ENCODE results near the gene ISL2.
"Not testable (repeated sequence)": the region's sequence is repeated elsewhere in the genome, so short reads cannot be mapped to it uniquely, and the experiment has no call there.

- not testable (repeated sequence) for TF ChIP-seq CTCF (IDR thresholded peaks at IDR 0.05); REST (IDR thresholded peaks at IDR 0.05; ENCODE audit: insufficient read depth in 1 of 2, low read depth in 2 of 2, low read length in 1 of 2)
These were observed 42.1 kb upstream of the ISL2 start for GRCh38 chr15:76294463-76294862.

Data from Panc1 (cell line).